Activated naive CD8-positive, alpha-beta T cell (primary cell): Measurements from ENCODE around the gene PAPOLA.

Source experiments
- H3K27ac Mint-ChIP-seq: one replicate; pipeline ENCODE4 v1.8.0; 2021; ENCODE audit warnings: mixed read lengths
- H3K27me3 Mint-ChIP-seq: one replicate; pipeline ENCODE4 v1.8.0; 2021; ENCODE audit warnings: mixed read lengths
- H3K36me3 Mint-ChIP-seq: one replicate; pipeline ENCODE4 v1.8.0; 2021; ENCODE audit warnings: mixed read lengths
- H3K4me1 Mint-ChIP-seq: one replicate; pipeline ENCODE4 v1.8.0; 2021; ENCODE audit warnings: low read depth, mixed read lengths
- H3K4me3 Mint-ChIP-seq: one replicate; pipeline ENCODE4 v1.8.0; 2021; ENCODE audit warnings: mild to moderate bottlenecking, mixed read lengths
- H3K9me3 Mint-ChIP-seq: one replicate; pipeline ENCODE4 v1.8.0; 2021; ENCODE audit warnings: low read depth, mixed read lengths

PAPOLA gene

DNA sequence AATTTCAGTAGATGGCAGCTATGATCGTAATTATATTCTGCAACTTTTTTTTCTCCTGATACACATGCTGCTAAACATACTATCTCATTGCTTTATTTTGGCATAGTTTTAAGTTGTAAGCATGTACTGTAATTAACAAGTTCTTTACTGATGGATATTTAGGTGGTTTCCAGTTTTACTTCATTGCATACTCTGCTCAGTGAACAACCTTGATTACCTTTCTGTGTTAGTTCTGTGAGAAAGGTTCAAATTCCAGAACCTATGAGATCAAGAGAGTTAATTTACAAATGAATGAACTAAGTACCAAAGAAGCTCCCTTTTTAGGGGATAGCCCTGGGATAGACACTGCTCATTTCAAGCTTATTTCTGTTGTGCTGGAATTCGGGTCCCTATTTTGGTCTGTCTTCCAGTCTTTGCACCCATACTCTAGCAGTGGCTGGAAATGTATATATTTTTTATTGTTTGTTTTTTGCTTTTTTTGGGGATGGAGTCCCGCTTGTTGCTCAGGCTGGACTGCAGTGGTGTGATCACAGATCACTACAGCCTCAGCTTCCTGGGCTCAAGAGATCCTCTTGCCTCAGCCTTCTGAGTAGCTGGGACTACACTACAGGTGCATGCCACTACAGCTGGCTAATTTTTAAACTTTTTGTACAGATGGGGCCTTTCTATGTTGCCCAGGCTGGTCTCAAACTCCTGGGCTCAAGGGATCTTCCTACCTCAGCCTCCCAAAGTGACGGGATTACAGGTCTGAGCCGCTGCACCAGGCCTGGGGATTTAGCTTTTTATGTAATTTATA is 10.6 kb downstream of the PAPOLA start:
- no peaks in the 10 kb centered on the region for H3K36me3 Mint-ChIP-seq
- H3K4me1 Mint-ChIP-seq = peaks cover 90% of the 10 kb centered on the region
- H3K27ac Mint-ChIP-seq = no peak overlapping the region
- H3K27me3 Mint-ChIP-seq = no peaks in the 10 kb centered on the region
- peak overlapping the region; percentile 32 for H3K4me3 Mint-ChIP-seq
- H3K9me3 Mint-ChIP-seq = no peaks in the 10 kb centered on the region

DNA sequence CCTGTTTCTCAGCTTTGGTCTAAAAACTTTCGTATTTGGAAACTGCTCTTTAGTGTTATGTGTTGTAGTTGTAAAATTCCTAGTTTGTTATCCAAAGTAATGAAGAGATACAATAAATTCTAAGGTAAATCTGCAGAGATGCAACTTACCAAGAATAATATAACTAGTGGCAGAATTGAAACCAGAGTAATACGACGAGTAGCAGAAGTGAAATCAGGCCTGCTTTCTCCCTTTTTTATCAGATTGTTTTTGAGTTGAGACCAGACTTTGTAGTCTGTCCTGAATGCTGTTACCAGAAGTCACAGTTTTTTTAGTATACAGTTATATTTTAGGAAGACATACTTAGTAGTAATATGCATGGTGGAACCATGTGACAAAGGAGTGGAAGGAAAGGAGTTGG is 12.5 kb downstream of the PAPOLA start:
- Mint-ChIP-seq H3K27ac (peak overlapping the region; percentile 50), H3K36me3 (no peaks in the 10 kb centered on the region), H3K9me3 (no peaks in the 10 kb centered on the region), H3K4me1 (peaks cover 84% of the 10 kb centered on the region), H3K4me3 (no peak overlapping the region), H3K27me3 (no peaks in the 10 kb centered on the region)

DNA sequence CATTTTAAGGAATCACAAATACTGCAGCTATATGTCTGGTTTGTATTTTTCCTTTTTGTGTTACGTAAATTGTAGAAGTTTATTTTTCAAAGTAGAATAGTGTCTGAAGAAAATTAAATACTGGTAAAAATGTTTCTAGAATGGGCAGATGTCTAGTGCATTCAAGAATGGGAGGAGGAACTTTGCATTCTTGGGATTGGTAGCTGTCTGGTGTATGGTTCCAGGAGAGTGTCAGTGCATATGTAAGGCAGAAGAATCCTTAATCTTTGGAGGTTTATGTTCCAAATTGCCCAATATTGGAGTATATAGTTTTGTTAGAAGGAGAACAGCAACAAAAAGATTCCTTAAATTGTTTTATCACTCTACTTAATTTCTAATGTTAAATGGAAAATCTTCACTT is 13.5 kb downstream of the PAPOLA start:
- H3K27me3 Mint-ChIP-seq = no peaks in the 10 kb centered on the region
- peaks cover 74% of the 10 kb centered on the region for H3K4me1 Mint-ChIP-seq
- no peaks in the 10 kb centered on the region for H3K36me3 Mint-ChIP-seq
- peak overlapping the region; percentile 46 for H3K27ac Mint-ChIP-seq
- H3K9me3 Mint-ChIP-seq = no peaks in the 10 kb centered on the region
- peak overlapping the region; percentile 37 for H3K4me3 Mint-ChIP-seq

DNA sequence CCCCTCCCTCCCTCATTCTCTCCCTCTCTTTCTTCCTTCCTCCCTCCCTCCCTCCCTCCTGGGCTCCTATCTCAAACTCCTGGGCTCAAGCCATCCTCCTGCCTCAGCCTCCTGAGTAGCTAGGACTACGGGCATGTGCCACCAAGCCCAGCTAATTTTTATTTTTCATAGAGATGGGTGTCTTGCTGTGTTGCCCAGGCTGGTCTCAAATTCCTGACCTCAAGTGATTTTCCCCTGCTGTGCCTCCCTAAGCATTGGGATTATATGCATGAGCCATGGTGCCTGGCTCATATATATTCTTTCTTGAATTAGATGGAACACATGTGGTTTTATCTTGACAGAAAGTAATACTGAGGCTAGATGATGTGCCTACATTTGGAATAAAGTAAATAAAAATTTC is 14.2 kb downstream of the PAPOLA start:
- no peaks in the 10 kb centered on the region for H3K27me3 Mint-ChIP-seq
- peak overlapping the region; percentile 61 for H3K27ac Mint-ChIP-seq
- no peaks in the 10 kb centered on the region for H3K9me3 Mint-ChIP-seq
- H3K36me3 Mint-ChIP-seq = no peaks in the 10 kb centered on the region
- H3K4me3 Mint-ChIP-seq = no peak overlapping the region
- H3K4me1 Mint-ChIP-seq = peaks cover 68% of the 10 kb centered on the region

DNA sequence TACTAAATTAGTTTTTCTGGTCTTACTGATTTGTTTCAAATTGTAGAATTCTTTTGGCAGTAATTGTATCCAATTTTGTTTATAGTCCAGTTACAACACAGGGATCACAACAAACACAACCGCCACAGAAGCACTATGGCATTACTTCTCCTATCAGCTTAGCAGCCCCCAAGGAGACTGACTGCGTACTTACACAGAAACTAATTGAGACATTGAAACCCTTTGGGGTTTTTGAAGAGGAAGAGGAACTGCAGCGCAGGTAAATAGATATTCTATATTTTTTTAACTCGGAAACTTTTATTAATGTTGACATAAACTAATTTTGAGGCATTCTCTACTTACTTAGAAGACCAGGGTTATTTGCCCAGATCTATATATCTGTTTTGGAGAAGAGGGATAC is 17.8 kb downstream of the PAPOLA start:
- no peaks in the 10 kb centered on the region for H3K36me3 Mint-ChIP-seq
- H3K27ac Mint-ChIP-seq = peak overlapping the region; percentile 34
- H3K27me3 Mint-ChIP-seq = no peaks in the 10 kb centered on the region

DNA sequence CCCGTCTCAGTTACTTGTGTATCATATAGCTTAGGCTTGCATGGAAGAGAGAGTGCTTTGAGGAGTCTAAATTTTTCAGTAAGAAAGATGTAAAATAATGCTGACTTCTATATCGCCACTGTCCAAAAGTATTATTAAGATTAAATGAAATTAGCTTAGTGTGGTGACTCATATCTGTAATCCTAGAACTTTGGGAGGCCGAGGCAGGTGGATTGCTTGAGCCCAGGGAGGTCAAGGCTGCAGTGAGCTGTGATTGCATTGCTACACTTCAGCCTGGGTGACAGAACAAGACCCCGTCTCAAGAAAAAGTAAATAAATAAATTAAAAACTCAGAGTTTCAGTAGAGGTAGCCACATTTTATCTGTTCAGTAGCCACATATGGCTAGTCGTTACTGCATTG is 23.3 kb downstream of the PAPOLA start:
- Mint-ChIP-seq H3K4me1 (peaks cover 6% of the 10 kb centered on the region), H3K36me3 (peaks cover 3% of the 10 kb centered on the region), H3K9me3 (no peaks in the 10 kb centered on the region), H3K27ac (no peak overlapping the region), H3K4me3 (no peak overlapping the region), H3K27me3 (no peaks in the 10 kb centered on the region)

More for the DNA sequence above, 17.8 kb downstream of the PAPOLA start:
- Mint-ChIP-seq H3K4me3 (no peak overlapping the region), H3K4me1 (peaks cover 39% of the 10 kb centered on the region), H3K9me3 (no peaks in the 10 kb centered on the region)

DNA sequence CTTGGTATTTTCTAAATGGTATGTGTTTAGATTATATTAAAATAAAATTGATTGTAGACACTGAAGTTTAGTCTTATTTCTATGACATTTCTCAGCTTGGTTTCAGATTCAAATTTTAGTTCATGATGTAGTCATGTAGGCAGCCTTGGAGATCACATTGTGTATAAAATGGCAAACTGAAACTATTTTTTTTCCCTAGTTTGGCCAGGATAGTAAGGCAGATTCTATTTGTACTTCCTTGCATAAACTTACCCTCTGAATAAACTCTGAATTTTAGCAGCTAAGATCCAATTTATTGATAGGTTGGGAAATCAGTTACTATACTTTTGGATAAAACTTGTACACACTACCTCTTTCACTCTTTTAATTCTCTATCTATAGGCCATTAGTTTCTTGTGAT is 30.4 kb downstream of the PAPOLA start:
- Mint-ChIP-seq H3K27ac (no peak overlapping the region), H3K9me3 (no peaks in the 10 kb centered on the region), H3K4me3 (no peak overlapping the region), H3K4me1 (peaks cover under 1% of the 10 kb centered on the region), H3K27me3 (no peaks in the 10 kb centered on the region), H3K36me3 (peaks cover 12% of the 10 kb centered on the region)

DNA sequence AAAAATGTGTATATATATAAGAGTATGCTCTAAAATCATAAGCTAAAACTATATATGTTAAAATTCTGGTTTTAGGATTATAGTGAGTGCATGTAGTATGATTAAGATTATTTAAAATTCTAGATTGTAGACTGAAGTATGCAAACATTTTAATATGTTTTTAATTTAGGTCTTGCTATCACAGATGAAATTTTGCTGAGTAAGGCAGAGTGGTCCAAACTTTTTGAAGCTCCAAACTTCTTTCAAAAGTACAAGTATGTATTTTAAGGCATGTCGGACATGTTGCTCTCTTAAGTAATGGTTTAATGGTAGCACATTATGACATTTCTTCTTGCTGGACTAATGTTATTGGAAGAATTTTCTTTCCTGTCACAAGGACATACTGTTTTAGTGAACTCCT is 34.6 kb downstream of the PAPOLA start:
- H3K9me3 Mint-ChIP-seq = no peaks in the 10 kb centered on the region
- H3K27ac Mint-ChIP-seq = peak overlapping the region; percentile 69
- H3K4me1 Mint-ChIP-seq = peaks cover 14% of the 10 kb centered on the region
- H3K27me3 Mint-ChIP-seq = no peaks in the 10 kb centered on the region
- no peak overlapping the region for H3K4me3 Mint-ChIP-seq
- H3K36me3 Mint-ChIP-seq = peaks cover 13% of the 10 kb centered on the region

DNA sequence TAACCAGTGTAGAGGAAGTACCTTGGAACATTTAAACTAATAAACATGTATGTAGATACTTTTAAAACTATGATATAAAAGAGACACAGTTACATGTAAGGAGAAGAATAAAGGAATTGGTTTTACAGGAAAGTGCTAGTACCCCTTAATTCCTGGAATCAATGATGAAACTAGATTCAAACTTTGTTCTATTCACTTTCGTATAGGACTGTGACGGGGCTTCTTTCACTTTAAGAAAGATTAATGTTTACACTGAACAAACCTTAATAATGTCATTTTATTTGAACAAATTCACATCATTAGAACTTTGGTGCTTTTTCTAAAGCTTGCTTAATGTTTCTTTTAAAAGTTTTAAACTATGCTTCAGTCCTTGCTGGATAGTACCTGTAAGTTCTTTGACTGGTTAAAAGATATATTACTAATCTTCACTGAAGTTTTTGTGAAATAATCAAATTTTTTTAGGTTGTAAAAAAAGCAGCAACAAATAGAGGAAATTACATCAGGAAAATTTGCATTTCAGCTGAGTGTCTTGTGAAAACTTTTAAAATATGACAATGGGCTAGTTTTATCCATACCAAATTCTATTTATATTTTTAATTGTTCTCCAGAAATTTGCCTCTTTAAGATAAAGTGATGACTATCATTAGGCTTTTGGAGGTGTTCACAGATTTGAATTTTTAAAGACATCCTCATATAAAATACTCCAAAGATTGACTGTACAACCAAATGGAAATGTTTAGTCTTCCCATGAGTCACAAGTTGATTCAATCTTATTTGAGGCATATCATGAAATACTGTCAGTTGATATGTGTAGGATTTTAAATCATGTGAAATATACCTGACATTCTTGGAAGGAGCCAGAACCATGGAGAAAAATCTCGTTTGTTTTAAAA is 36.2 kb downstream of the PAPOLA start:
- no peaks in the 10 kb centered on the region for H3K9me3 Mint-ChIP-seq
- H3K27me3 Mint-ChIP-seq = no peaks in the 10 kb centered on the region
- peak overlapping the region; percentile 85 for H3K27ac Mint-ChIP-seq
- no peak overlapping the region for H3K4me3 Mint-ChIP-seq
- H3K36me3 Mint-ChIP-seq = peaks cover 12% of the 10 kb centered on the region
- peaks cover 14% of the 10 kb centered on the region for H3K4me1 Mint-ChIP-seq

DNA sequence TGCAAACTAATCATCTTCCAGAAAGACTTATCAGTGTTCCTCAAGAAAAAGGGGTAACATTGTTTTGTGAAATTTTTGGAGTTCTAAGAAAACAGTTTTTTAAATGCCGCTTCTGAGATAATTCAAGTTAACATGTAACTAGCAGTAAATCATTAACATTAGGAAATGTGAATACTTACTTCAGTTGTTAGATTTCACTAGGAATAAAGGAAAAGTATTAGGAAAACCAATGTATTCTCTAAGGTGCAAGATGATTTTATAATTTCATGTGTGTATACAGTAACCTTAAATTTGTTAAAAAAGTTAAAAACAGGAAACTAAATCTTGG is 36.8 kb downstream of the PAPOLA start:
- peak overlapping the region; percentile 85 for H3K27ac Mint-ChIP-seq
- no peaks in the 10 kb centered on the region for H3K9me3 Mint-ChIP-seq

DNA sequence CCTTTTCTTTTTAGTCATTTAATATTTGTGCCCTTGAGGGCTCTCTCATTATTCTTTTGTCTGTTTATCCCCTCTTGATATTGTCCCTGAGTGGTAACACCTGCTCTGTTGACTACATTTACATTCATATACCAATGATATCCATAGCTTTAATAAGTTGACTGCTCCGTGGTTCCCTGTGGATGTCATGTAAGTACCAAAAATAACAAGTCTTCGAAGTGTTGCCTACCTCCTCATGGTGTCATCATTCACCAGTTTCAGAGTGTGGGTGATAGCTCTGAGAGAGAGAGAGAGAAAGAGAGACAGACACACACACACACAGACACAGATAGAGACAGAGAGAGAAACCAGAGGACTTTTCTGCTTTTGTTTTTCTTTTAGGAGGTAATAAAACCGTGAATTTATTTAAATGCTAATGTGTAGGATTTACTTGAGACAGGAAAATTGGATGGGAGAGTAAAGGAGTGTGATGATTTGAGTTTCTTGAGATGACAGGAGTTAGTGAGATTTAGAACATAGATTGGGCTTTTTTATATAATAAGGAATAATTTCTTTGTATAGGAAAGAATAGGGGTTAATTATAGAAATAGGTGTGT is 52.2 kb downstream of the PAPOLA start:
- peaks cover 13% of the 10 kb centered on the region for H3K4me1 Mint-ChIP-seq
- H3K4me3 Mint-ChIP-seq = no peak overlapping the region
- H3K9me3 Mint-ChIP-seq = no peaks in the 10 kb centered on the region
- no peaks in the 10 kb centered on the region for H3K27me3 Mint-ChIP-seq
- peaks cover 4% of the 10 kb centered on the region for H3K36me3 Mint-ChIP-seq
- peak overlapping the region; percentile 68 for H3K27ac Mint-ChIP-seq

More for the DNA sequence above, 36.8 kb downstream of the PAPOLA start:
- H3K4me3 Mint-ChIP-seq = no peak overlapping the region
- no peaks in the 10 kb centered on the region for H3K27me3 Mint-ChIP-seq
- H3K36me3 Mint-ChIP-seq = peaks cover 12% of the 10 kb centered on the region
- H3K4me1 Mint-ChIP-seq = peaks cover 14% of the 10 kb centered on the region

DNA sequence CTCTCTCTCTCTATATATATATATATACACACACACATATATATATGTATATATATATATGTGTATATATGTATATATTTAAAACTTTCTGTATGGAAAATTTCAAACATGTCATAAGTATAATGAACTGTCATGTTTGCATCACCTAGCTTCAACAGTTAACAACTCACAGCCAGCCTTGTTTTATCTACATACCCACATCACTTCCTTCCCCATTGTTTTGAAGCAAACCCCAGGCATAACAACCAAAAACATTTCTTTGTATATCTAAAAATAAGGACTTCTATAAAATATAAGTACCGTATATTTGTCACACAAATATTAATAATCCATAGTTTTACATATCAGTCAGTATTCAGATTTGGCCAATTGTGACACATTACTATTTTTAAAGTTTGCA is 57.4 kb downstream of the PAPOLA start:
- H3K27ac Mint-ChIP-seq = peak overlapping the region; percentile 5
- peaks cover 9% of the 10 kb centered on the region for H3K36me3 Mint-ChIP-seq

DNA sequence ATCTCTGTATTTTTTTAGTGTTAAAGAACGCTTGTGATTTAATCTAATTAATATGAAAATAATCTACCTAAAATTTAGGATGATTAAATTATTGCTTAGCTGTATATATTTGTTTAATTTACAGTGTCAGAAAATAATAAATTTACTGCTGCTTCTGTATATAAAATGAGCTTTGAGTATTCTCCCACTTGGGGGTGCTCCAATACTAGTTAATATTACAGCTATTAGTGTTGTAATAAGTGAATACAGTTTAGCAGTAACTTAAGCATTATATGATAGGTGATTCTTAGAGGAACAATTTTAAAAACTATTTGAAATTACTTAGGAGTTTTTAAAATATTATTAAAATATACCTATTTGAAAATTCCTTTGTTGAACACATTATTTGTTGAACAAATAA is 62.2 kb downstream of the PAPOLA start:
- no peaks in the 10 kb centered on the region for H3K9me3 Mint-ChIP-seq
- no peak overlapping the region for H3K27ac Mint-ChIP-seq
- H3K27me3 Mint-ChIP-seq = no peaks in the 10 kb centered on the region
- peaks cover 16% of the 10 kb centered on the region for H3K36me3 Mint-ChIP-seq
- no peak overlapping the region for H3K4me3 Mint-ChIP-seq
- H3K4me1 Mint-ChIP-seq = no peaks in the 10 kb centered on the region

More for the DNA sequence above, 57.4 kb downstream of the PAPOLA start:
- H3K9me3 Mint-ChIP-seq = no peaks in the 10 kb centered on the region
- no peak overlapping the region for H3K4me3 Mint-ChIP-seq
- H3K27me3 Mint-ChIP-seq = no peaks in the 10 kb centered on the region
- H3K4me1 Mint-ChIP-seq = peaks cover 7% of the 10 kb centered on the region

DNA sequence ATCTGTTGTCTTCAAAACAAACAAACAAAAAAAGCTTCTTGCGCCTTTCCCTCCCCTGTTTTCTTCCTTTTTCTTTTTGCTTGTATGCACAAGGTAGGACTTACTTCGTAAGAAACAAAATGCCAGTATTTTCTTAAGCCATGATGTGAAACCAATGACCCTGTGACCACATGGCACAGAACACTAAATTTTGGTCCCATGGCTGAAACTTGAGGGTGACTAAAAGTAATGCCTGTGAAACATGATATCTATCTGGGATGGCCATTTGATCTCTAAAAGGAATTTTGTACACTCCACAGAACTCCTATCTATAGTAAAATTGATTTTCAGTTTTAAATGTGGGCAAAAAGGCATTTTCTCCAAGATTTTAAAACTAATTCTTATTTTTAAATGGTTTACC is 63.6 kb downstream of the PAPOLA start:
- H3K27me3 Mint-ChIP-seq = no peaks in the 10 kb centered on the region
- no peaks in the 10 kb centered on the region for H3K9me3 Mint-ChIP-seq
- H3K4me1 Mint-ChIP-seq = no peaks in the 10 kb centered on the region
- H3K4me3 Mint-ChIP-seq = no peak overlapping the region
- no peak overlapping the region for H3K27ac Mint-ChIP-seq
- H3K36me3 Mint-ChIP-seq = peaks cover 15% of the 10 kb centered on the region

DNA sequence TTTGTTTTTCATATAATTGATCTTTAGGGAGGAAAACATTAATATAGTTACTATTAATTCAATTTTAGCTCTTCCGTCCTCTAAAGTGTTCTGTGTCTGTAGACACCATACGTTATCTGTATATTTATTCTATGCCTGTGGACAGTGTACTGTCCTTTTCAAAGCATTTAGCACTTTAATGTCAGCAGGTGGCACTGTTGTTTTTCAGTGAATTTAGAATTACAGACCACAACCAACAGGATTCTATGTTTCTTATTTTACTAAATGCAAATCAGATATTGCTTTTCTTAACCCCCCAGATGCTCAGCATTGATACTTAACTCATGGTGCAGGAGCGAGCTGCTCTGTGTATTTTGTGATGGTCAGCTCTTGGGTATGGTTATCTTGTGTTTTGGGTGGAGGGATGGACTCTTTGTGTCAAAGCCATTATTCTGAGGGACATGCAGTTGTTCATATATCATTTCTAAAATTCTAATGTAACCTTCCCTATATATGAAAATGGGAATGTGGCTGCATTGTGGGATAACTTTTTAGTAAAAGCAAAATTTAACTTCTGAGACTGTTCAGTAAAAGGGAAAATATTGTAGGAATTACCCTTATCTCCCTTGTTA is 65.2 kb downstream of the PAPOLA start:
- Mint-ChIP-seq H3K4me1 (no peaks in the 10 kb centered on the region), H3K9me3 (no peaks in the 10 kb centered on the region), H3K27me3 (no peaks in the 10 kb centered on the region), H3K36me3 (peaks cover 13% of the 10 kb centered on the region), H3K27ac (no peak overlapping the region), H3K4me3 (no peak overlapping the region)
